Measurements from ENCODE around the gene USP25. TPM values are rescaled to one million over a fixed set of nuclear protein-coding genes. Genes with fewer than 3 reads are reported as not detected.
A peak's percentile ranks its signal among the peaks of the same experiment; 100 is the strongest.

Gene USP25
- total RNA-seq, 2 donors from 2014 or later, result 37.4 to 37.6 TPM

GRCh38 chr21:15754640-15755039 is 24.9 kb downstream of the USP25 start:
- DNase-seq (no peak), ATAC-seq (replicated peaks in 1 of 2) (no peak)
- Mint-ChIP-seq H3K27me3 (ENCODE audit: low read depth) (no peaks in the 10 kb centered on the region), H3K4me3 (no peak overlapping the region), H3K27ac (no peak overlapping the region), H3K9me3 (peaks cover 8 to 10% of the 10 kb centered on the region in 2 donors), H3K36me3 (ENCODE audit: insufficient read depth in 2 of 2) (peaks cover 11 to 14% of the 10 kb centered on the region in 2 donors), H3K4me1 (ENCODE audit: low read depth) (peaks cover 73% of the 10 kb centered on the region)

GRCh38 chr21:15755125-15755524 is 25.3 kb downstream of the USP25 start:
- H3K4me3 Mint-ChIP-seq, result no peak overlapping the region

GRCh38 chr21:15759469-15759868 is 29.7 kb downstream of the USP25 start:
- H3K4me3 Mint-ChIP-seq, result no peak overlapping the region
- H3K4me1 Mint-ChIP-seq (ENCODE audit: low read depth), result peaks cover 68% of the 10 kb centered on the region
- H3K9me3 Mint-ChIP-seq, result peaks cover 8 to 10% of the 10 kb centered on the region in 2 donors
- no peak for ATAC-seq (replicated peaks in 1 of 2)
- peak overlapping the region; percentile 21 for H3K27ac Mint-ChIP-seq
- no peak for DNase-seq
- peaks cover 11 to 23% of the 10 kb centered on the region in 2 donors for H3K36me3 Mint-ChIP-seq (ENCODE audit: insufficient read depth in 2 of 2)
- no peaks in the 10 kb centered on the region for H3K27me3 Mint-ChIP-seq (ENCODE audit: low read depth)

More at GRCh38 chr21:15755125-15755524, 25.3 kb downstream of the USP25 start:
- H3K27ac Mint-ChIP-seq, result no peak overlapping the region
- peaks cover 11 to 14% of the 10 kb centered on the region in 2 donors for H3K36me3 Mint-ChIP-seq (ENCODE audit: insufficient read depth in 2 of 2)
- ATAC-seq (replicated peaks in 1 of 2) (no peak), DNase-seq (no peak)
- H3K4me1 Mint-ChIP-seq (ENCODE audit: low read depth), result peaks cover 74% of the 10 kb centered on the region
- H3K9me3 Mint-ChIP-seq, result peaks cover 8 to 10% of the 10 kb centered on the region in 2 donors
- no peaks in the 10 kb centered on the region for H3K27me3 Mint-ChIP-seq (ENCODE audit: low read depth)

DNA sequence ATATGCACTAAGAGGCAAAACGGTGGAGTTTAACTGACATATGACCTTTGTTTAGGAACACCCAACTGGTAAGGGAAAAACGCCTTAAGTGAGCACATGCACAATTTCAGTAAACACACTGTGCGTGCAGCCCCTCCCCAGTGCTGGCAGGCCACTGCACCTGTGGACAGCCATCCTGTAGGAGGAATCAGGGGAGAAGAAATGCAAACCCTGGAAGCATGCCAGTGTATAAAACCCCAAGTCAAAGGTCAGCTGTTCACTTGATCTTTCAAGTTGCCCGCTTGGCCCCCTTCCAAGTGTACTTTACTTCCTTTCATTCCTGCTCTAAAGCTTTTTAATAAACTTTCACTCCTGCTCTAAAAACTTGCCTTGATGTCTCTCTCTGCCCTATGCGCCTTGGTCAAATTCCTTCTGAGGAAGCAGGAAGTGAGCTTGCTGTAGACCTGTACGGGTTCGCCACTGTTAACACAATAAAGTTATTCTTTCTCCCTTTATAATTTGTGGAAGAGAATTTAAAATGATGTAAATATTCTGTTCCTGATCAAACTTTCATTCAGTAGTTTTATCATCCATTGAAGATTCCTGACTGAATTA is 31.8 kb downstream of the USP25 start:
- ATAC-seq (replicated peaks in 1 of 2), result no peak
- Mint-ChIP-seq H3K4me3 (no peak overlapping the region), H3K27me3 (ENCODE audit: low read depth) (no peaks in the 10 kb centered on the region), H3K4me1 (ENCODE audit: low read depth) (peaks cover 50% of the 10 kb centered on the region), H3K9me3 (peaks cover 8 to 10% of the 10 kb centered on the region in 2 donors), H3K27ac (no peak overlapping the region), H3K36me3 (ENCODE audit: insufficient read depth in 2 of 2) (peaks cover 11 to 21% of the 10 kb centered on the region in 2 donors)
- no peak for DNase-seq

DNA sequence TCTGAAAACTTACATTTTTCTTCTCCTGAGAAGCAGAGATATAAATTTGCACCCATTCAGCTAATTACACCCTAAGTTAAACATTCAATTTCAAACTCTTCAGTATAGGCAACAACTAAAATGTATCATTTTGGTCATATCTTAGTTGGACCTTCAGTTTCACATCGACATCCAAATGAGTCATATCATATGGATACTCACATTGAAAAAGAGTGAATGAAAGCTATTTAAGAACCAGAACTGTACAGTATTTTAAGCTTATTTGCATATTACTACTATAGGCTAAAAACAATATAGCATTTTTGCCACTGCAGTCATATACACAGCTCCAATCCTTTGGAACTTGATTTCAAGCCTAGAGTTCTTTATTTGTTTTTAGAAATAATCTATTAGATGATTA is 33.6 kb downstream of the USP25 start:
- Mint-ChIP-seq H3K4me1 (ENCODE audit: low read depth) (peaks cover 38% of the 10 kb centered on the region), H3K36me3 (ENCODE audit: insufficient read depth in 2 of 2) (peaks cover 2 to 13% of the 10 kb centered on the region in 2 donors), H3K27me3 (ENCODE audit: low read depth) (no peaks in the 10 kb centered on the region), H3K4me3 (peak overlapping the region in 1 of 2 donors; percentile 6), H3K27ac (peak overlapping the region; percentile 43), H3K9me3 (peaks cover 2 to 4% of the 10 kb centered on the region in 2 donors)
- peak; percentile 69 to 90 for ATAC-seq (replicated peaks in 1 of 2)
- no peak for DNase-seq

- no peak overlapping the region for H3K27ac Mint-ChIP-seq
- no peaks in the 10 kb centered on the region for H3K27me3 Mint-ChIP-seq (ENCODE audit: low read depth)
- DNase-seq (no peak), ATAC-seq (replicated peaks in 1 of 2) (no peak)
- no peak overlapping the region for H3K4me3 Mint-ChIP-seq
- peaks cover 36% of the 10 kb centered on the region for H3K4me1 Mint-ChIP-seq (ENCODE audit: low read depth)
- no peaks in the 10 kb centered on the region for H3K9me3 Mint-ChIP-seq
- peaks cover 0 to 14% of the 10 kb centered on the region in 2 donors for H3K36me3 Mint-ChIP-seq (ENCODE audit: insufficient read depth in 2 of 2)
These were observed 35.1 kb downstream of the USP25 start for GRCh38 chr21:15764878-15765277.

GRCh38 chr21:15766952-15767603 is 37.3 kb downstream of the USP25 start:
- DNase-seq (no peak), ATAC-seq (replicated peaks in 1 of 2) (no peak)
- Mint-ChIP-seq H3K4me1 (ENCODE audit: low read depth) (peaks cover 34% of the 10 kb centered on the region), H3K36me3 (ENCODE audit: insufficient read depth in 2 of 2) (peaks cover 2 to 12% of the 10 kb centered on the region in 2 donors), H3K27ac (peak overlapping the region; percentile 57), H3K27me3 (ENCODE audit: low read depth) (no peaks in the 10 kb centered on the region), H3K4me3 (no peak overlapping the region), H3K9me3 (no peaks in the 10 kb centered on the region)

- ATAC-seq (replicated peaks in 1 of 2) (no peak), DNase-seq (no peak)
- H3K4me1 Mint-ChIP-seq (ENCODE audit: low read depth), result peaks cover 34% of the 10 kb centered on the region
- no peak overlapping the region for H3K4me3 Mint-ChIP-seq
- H3K27ac Mint-ChIP-seq, result peak overlapping the region; percentile 77
- no peaks in the 10 kb centered on the region for H3K9me3 Mint-ChIP-seq
- H3K27me3 Mint-ChIP-seq (ENCODE audit: low read depth), result no peaks in the 10 kb centered on the region
- peaks cover 2 to 9% of the 10 kb centered on the region in 2 donors for H3K36me3 Mint-ChIP-seq (ENCODE audit: insufficient read depth in 2 of 2)
These were observed 38.3 kb downstream of the USP25 start for GRCh38 chr21:15768045-15768601.

- H3K9me3 Mint-ChIP-seq, result no peaks in the 10 kb centered on the region
- H3K27ac Mint-ChIP-seq, result no peak overlapping the region
These were observed 39.1 kb downstream of the USP25 start for GRCh38 chr21:15768853-15769252.

DNA sequence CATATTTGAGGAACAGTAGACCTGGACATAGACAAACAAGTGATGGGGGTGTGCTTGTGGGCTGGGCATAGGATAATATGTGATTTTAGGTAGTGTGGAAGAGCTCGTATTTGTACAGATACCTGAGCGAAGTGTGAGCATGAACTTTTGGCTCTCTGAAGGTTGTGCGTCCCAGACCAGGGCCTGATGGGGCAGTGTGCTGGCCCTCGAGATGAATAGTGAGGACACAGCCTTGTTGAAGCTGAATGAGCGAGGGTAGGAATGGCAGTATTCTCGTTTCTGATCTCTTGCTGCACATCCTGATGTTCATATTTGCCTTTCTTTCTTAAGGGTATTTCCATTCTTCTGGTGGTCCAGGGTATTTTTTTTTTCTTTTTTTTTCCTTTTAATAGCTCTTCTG is 41.5 kb downstream of the USP25 start:
- Mint-ChIP-seq H3K36me3 (ENCODE audit: insufficient read depth in 2 of 2) (peaks cover 4 to 7% of the 10 kb centered on the region in 2 donors), H3K4me1 (ENCODE audit: low read depth) (peaks cover 39% of the 10 kb centered on the region), H3K27ac (no peak overlapping the region), H3K27me3 (ENCODE audit: low read depth) (no peaks in the 10 kb centered on the region), H3K9me3 (no peaks in the 10 kb centered on the region), H3K4me3 (no peak overlapping the region)
- ATAC-seq (replicated peaks in 1 of 2) (no peak), DNase-seq (no peak)

More at GRCh38 chr21:15768853-15769252, 39.1 kb downstream of the USP25 start:
- ATAC-seq (replicated peaks in 1 of 2), result no peak
- no peak for DNase-seq
- H3K4me3 Mint-ChIP-seq, result no peak overlapping the region
- H3K27me3 Mint-ChIP-seq (ENCODE audit: low read depth), result no peaks in the 10 kb centered on the region
- H3K36me3 Mint-ChIP-seq (ENCODE audit: insufficient read depth in 2 of 2), result peaks cover 2 to 7% of the 10 kb centered on the region in 2 donors
- H3K4me1 Mint-ChIP-seq (ENCODE audit: low read depth), result peaks cover 34% of the 10 kb centered on the region

GRCh38 chr21:15772654-15773053 is 42.9 kb downstream of the USP25 start:
- peaks cover 4 to 7% of the 10 kb centered on the region in 2 donors for H3K36me3 Mint-ChIP-seq (ENCODE audit: insufficient read depth in 2 of 2)
- H3K9me3 Mint-ChIP-seq, result no peaks in the 10 kb centered on the region
- no peak overlapping the region for H3K27ac Mint-ChIP-seq
- peaks cover 47% of the 10 kb centered on the region for H3K4me1 Mint-ChIP-seq (ENCODE audit: low read depth)
- no peak overlapping the region for H3K4me3 Mint-ChIP-seq
- ATAC-seq (replicated peaks in 1 of 2), result no peak
- DNase-seq, result no peak
- H3K27me3 Mint-ChIP-seq (ENCODE audit: low read depth), result no peaks in the 10 kb centered on the region

GRCh38 chr21:15774590-15774989 is 44.8 kb downstream of the USP25 start:
- Mint-ChIP-seq H3K27ac (no peak overlapping the region), H3K4me3 (no peak overlapping the region), H3K36me3 (ENCODE audit: insufficient read depth in 2 of 2) (peaks cover 1 to 4% of the 10 kb centered on the region in 2 donors), H3K4me1 (ENCODE audit: low read depth) (peaks cover 39% of the 10 kb centered on the region), H3K27me3 (ENCODE audit: low read depth) (no peaks in the 10 kb centered on the region), H3K9me3 (no peaks in the 10 kb centered on the region)
- DNase-seq, result no peak
- no peak for ATAC-seq (replicated peaks in 1 of 2)

DNA sequence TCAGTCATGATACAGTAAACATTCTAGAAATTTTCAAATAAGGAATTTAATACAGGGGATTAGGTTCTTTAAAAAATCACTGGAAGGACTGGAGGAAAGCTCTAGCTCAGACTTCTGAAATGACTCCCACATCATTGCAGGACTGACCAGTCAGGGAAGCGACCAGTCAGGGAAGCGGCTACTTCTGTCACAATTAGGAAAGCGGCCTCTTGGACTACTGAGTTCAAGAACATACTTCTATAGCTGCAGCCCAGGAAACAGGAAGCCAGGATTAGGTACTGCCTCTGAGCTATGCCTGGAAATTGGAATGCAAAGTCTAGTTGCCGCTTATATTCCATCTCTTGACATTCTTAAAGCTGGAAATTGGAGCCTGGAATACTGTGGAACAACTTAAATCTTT is 45.5 kb downstream of the USP25 start:
- DNase-seq (no peak), ATAC-seq (replicated peaks in 1 of 2) (no peak)
- H3K27me3 Mint-ChIP-seq (ENCODE audit: low read depth), result no peaks in the 10 kb centered on the region
- H3K4me3 Mint-ChIP-seq, result no peak overlapping the region
- no peak overlapping the region for H3K27ac Mint-ChIP-seq
- H3K9me3 Mint-ChIP-seq, result no peaks in the 10 kb centered on the region
- peaks cover 2 to 4% of the 10 kb centered on the region in 2 donors for H3K36me3 Mint-ChIP-seq (ENCODE audit: insufficient read depth in 2 of 2)
- peaks cover 37% of the 10 kb centered on the region for H3K4me1 Mint-ChIP-seq (ENCODE audit: low read depth)
